Measurements from ENCODE around the gene PLA2G3. TPM values are rescaled to one million over a fixed set of nuclear protein-coding genes. Genes with fewer than 3 reads are reported as not detected.

Gene PLA2G3
- total RNA-seq, 1 donor from 2014 or later, result 5.0 TPM

GRCh38 chr22:31153357-31153756, 13.0 kb upstream of the PLA2G3 start:
- DNase-seq (no peak), ATAC-seq (no peak)
- H3K36me3 ChIP-seq, result no peaks in the 10 kb centered on the region
- no peaks in the 10 kb centered on the region for H3K9me3 ChIP-seq
- H3K4me3 ChIP-seq, result no peak overlapping the region
- no peaks in the 10 kb centered on the region for H3K27me3 ChIP-seq (ENCODE audit: low read depth)
- no peak overlapping the region for H3K27ac ChIP-seq
- intact Hi-C loops (cut with DNase I), result no loop called here
- TF ChIP-seq CTCF (IDR thresholded peaks at IDR 0.05), result no peak
- peaks cover 11% of the 10 kb centered on the region for H3K4me1 ChIP-seq

- TF ChIP-seq CTCF (IDR thresholded peaks at IDR 0.05), result no peak
- intact Hi-C loops (cut with DNase I), result no loop called here
- DNase-seq (no peak), ATAC-seq (no peak)
- no peaks in the 10 kb centered on the region for H3K9me3 ChIP-seq
- H3K4me1 ChIP-seq, result peaks cover 14% of the 10 kb centered on the region
- no peaks in the 10 kb centered on the region for H3K36me3 ChIP-seq
- H3K27ac ChIP-seq, result no peak overlapping the region
- no peaks in the 10 kb centered on the region for H3K27me3 ChIP-seq (ENCODE audit: low read depth)
- H3K4me3 ChIP-seq, result no peak overlapping the region
These were observed 11.6 kb upstream of the PLA2G3 start for GRCh38 chr22:31151872-31152271.

GRCh38 chr22:31150615-31151014, 10.3 kb upstream of the PLA2G3 start:
- Histone ChIP-seq H3K27me3 (ENCODE audit: low read depth) (no peaks in the 10 kb centered on the region), H3K4me1 (peaks cover 9% of the 10 kb centered on the region), H3K9me3 (no peaks in the 10 kb centered on the region), H3K4me3 (no peak overlapping the region), H3K36me3 (no peaks in the 10 kb centered on the region), H3K27ac (no peak overlapping the region)
- no peak for DNase-seq
- intact Hi-C loops (cut with DNase I), result no loop called here
- no peak for TF ChIP-seq CTCF (IDR thresholded peaks at IDR 0.05)
- ATAC-seq, result no peak

GRCh38 chr22:31148953-31149627, 8.8 kb upstream of the PLA2G3 start:
- ATAC-seq (peak; percentile 94 to 96), DNase-seq (peak; percentile 71)
- Histone ChIP-seq H3K36me3 (no peaks in the 10 kb centered on the region), H3K9me3 (no peaks in the 10 kb centered on the region), H3K27ac (peak overlapping the region; percentile 56), H3K4me1 (peaks cover 9% of the 10 kb centered on the region), H3K27me3 (ENCODE audit: low read depth) (no peaks in the 10 kb centered on the region), H3K4me3 (no peak overlapping the region)
- intact Hi-C loops (cut with DNase I), result no loop called here
- TF ChIP-seq CTCF (IDR thresholded peaks at IDR 0.05), result peak; percentile 89

- intact Hi-C loops (cut with DNase I), result no loop called here
- ATAC-seq, result peak; percentile 12 to 57
- H3K27ac ChIP-seq, result peak overlapping the region; percentile 56
These were observed 8.2 kb upstream of the PLA2G3 start for GRCh38 chr22:31148488-31148887.

More at GRCh38 chr22:31148488-31148887, 8.2 kb upstream of the PLA2G3 start:
- DNase-seq, result no peak
- H3K9me3 ChIP-seq, result no peaks in the 10 kb centered on the region
- no peak overlapping the region for H3K4me3 ChIP-seq
- no peaks in the 10 kb centered on the region for H3K27me3 ChIP-seq (ENCODE audit: low read depth)
- H3K36me3 ChIP-seq, result no peaks in the 10 kb centered on the region
- TF ChIP-seq CTCF (IDR thresholded peaks at IDR 0.05), result no peak
- H3K4me1 ChIP-seq, result peaks cover 9% of the 10 kb centered on the region

Measured in lower lobe of right lung (tissue), 2 donors.